HepG2 (cell line): Measurements from ENCODE around the gene ALCAM. TPM values are rescaled to one million over a fixed set of nuclear protein-coding genes. Genes with fewer than 3 reads are reported as not detected.
"Not testable (repeated sequence)": the region's sequence is repeated elsewhere in the genome, so short reads cannot be mapped to it uniquely, and the experiment has no call there.

Experiments
- ATAC-seq: fragments of 200-7000 bp; cut with Tn5 transposase; 3 replicates; pipeline ENCODE4 v1.9.1; 2020; ENCODE audit warnings: mild to moderate bottlenecking, moderate library complexity
- BruUV-seq: library from RNA; stranded (reverse); fragments of 400-500 nt; replicated peaks from 2 replicates; lab custom pipeline; 2021; lab: Mats Ljungman, UMichigan
- CTCF ChIA-PET: fragments of 300-600 bp; formaldehyde crosslinking; extraction: SDS; loops from one replicate; lab custom pipeline; 2021; ENCODE audit warnings: low total read pairs, inconsistent platforms, low intra/inter-chr PET ratio; lab: Yijun Ruan, JAX
- POLR2A ChIA-PET: fragments of 350-600 bp; sonication (Branson Sonifier 250); formaldehyde crosslinking; loops from one replicate; lab custom pipeline; 2020; ENCODE audit warnings: antibody characterized with exemption, inconsistent platforms; lab: Yijun Ruan, JAX
- DNase-seq: peaks from one replicate; pipeline ENCODE4 v3.0.0-alpha.2; 2015; ENCODE audit warnings: low spot score
- FAIRE-seq: peaks from 3 replicates; lab custom pipeline; 2011; peaks lifted over from hg19 to GRCh38; lab: Jason Lieb, UNC
- H2AFZ ChIP-seq: one replicate; pipeline ENCODE4 v1.6.1; 2011; ENCODE audit warnings: low read length, inconsistent platforms
- H3K27ac ChIP-seq: fragments of 300-600 bp; 3 replicates; pipeline ENCODE4 v1.8.0; 2011; ENCODE audit warnings: mixed run types, mild to moderate bottlenecking, mixed read lengths, low read length, inconsistent platforms; ENCODE audit not compliant: insufficient read depth; ENCODE audit errors: extremely low read length
- H3K27me3 ChIP-seq, 2 experiments: fragments of 200-600 bp in 1 of 2; 2 replicates in 1 of 2; 3 replicates in 1 of 2; pipeline versions ENCODE4 v1.6.0 to v1.8.0; 2011; ENCODE audit warnings: low read length in 2 of 2, mild to moderate bottlenecking in 2 of 2, moderate library complexity in 2 of 2, inconsistent platforms in 1 of 2; ENCODE audit not compliant: insufficient read depth in 2 of 2, control insufficient read depth in 1 of 2
- H3K36me3 ChIP-seq, 2 experiments: fragments of 200-600 bp in 1 of 2; replicated peaks in 1 of 2; 2 replicates in 1 of 2; 3 replicates in 1 of 2; pipeline versions ENCODE4 v1.5.1 to v1.8.0; 2011; ENCODE audit warnings: low read length in 2 of 2, inconsistent platforms in 1 of 2; ENCODE audit not compliant: insufficient read depth in 2 of 2, control insufficient read depth in 1 of 2
- H3K4me1 ChIP-seq: 2 replicates; pipeline ENCODE4 v1.5.1; 2012; ENCODE audit warnings: low read length, inconsistent platforms; ENCODE audit not compliant: insufficient read depth
- H3K4me2 ChIP-seq: 2 replicates; pipeline ENCODE4 v1.6.0; 2011; ENCODE audit warnings: low read depth, low read length, inconsistent platforms
- H3K4me3 ChIP-seq, 3 experiments: fragments of 200-600 bp in 1 of 3; sonication (generic), shearing (Covaris generic) in 1 of 3; replicated peaks in 1 of 3; 2 replicates each; pipeline ENCODE4 v1.5.1; 2011 to 2016; ENCODE audit warnings: low read length in 3 of 3, inconsistent platforms in 2 of 3, low read depth in 2 of 3, mild to moderate bottlenecking in 2 of 3, control low read depth in 1 of 3, mixed read lengths in 1 of 3; ENCODE audit not compliant: insufficient read depth in 1 of 3
- H3K79me2 ChIP-seq: one replicate; pipeline ENCODE4 v1.6.1; 2011; ENCODE audit warnings: low read length, inconsistent platforms; ENCODE audit not compliant: insufficient read depth
- H3K9ac ChIP-seq: 2 replicates; pipeline ENCODE4 v1.6.0; 2011; ENCODE audit warnings: mild to moderate bottlenecking, low read depth, low read length, inconsistent platforms; ENCODE audit not compliant: insufficient read depth
- H3K9me3 ChIP-seq: 2 replicates; pipeline ENCODE4 v1.5.1; 2012; ENCODE audit warnings: mild to moderate bottlenecking, low read length
- H4K20me1 ChIP-seq: 2 replicates; pipeline ENCODE4 v1.6.0; 2011; ENCODE audit warnings: inconsistent platforms, mild to moderate bottlenecking, low read length, moderate library complexity; ENCODE audit not compliant: insufficient read depth
- AFF4 ChIP-seq: sonication (generic); formaldehyde crosslinking; IDR thresholded peaks from 2 replicates; pipeline ENCODE4 v1.4.0; 2020; ENCODE audit warnings: missing genetic modification reagents
- ZNF556 ChIP-seq: sonication (generic); formaldehyde crosslinking; IDR thresholded peaks from 2 replicates; pipeline ENCODE4 v1.4.0; 2020; ENCODE audit warnings: mild to moderate bottlenecking, missing genetic modification reagents, borderline replicate concordance
- WGBS: methylation state at CpG from one replicate; pipeline ENCODE4 v1.1.6; 2017; ENCODE audit warnings: low lambda C conversion rate; 5-methylcytosine and 5-hydroxymethylcytosine counted together
- in situ Hi-C: cut with HindIII; loops from 2 replicates; pipeline ENCODE4 v1.10.0; 2017; ENCODE audit warnings: low pct_unique_long_range_greater_than_20kb; ENCODE audit not compliant: extremely low pct_ligation_motif_present
- intact Hi-C: fragments of 100-400 bp; cut with micrococcal nuclease; formaldehyde crosslinking; loops from one replicate; pipeline ENCODE4 v1.10.0; 2022; ENCODE audit not compliant: unreplicated experiment
- polyA plus RNA-seq, 8 experiments: library from polyadenylated mRNA; depleted of rRNA in 3 of 8; stranded (reverse) in 7 of 8; unstranded in 1 of 8; fragments of >200 nt; fragmentation: Illumina TruSeq in 4 of 8; extraction: Trizol in 4 of 8; gene quantifications; 2 replicates each; pipeline versions ENCODE4 v1.2.1 to v1.2.3, GENCODE V29; 2011 to 2016; ENCODE audit warnings: low read depth in 4 of 8, missing spikeins in 1 of 8, mixed read lengths in 1 of 8; ENCODE audit not compliant: insufficient read depth in 1 of 8
- total RNA-seq, 5 experiments: library from RNA; depleted of rRNA; stranded (reverse); fragments of >200 nt; fragmentation: Illumina TruSeq; extraction: Trizol; gene quantifications; 2 replicates each; pipeline ENCODE4 v1.2.3, GENCODE V29; 2016; ENCODE audit warnings: low read depth in 1 of 5

The ALCAM gene
- total and polyA plus RNA-seq, 2 of the 13 experiments (the other 11 are each of a cell fraction or from before 2014, with no cell fraction given): 26.0 to 33.1 TPM

- TF ChIP-seq AFF4 (CRISPR knock-in tag) (no peak), ZNF556 (no peak)
These were observed 35.6 kb downstream of the ALCAM start (continued) for GRCh38 chr3:105402287-105402801.

- ATAC-seq, H3K4me2 ChIP-seq, H2AFZ ChIP-seq, H3K36me3 ChIP-seq, H4K20me1 ChIP-seq, H3K9me3 ChIP-seq, H3K27me3 ChIP-seq, FAIRE-seq, in situ Hi-C loops, intact Hi-C loops, POLR2A ChIA-PET, DNase-seq, H3K9ac ChIP-seq, H3K4me3 ChIP-seq, BruUV-seq, CTCF ChIA-PET, H3K79me2 ChIP-seq, H3K27ac ChIP-seq: not testable (repeated sequence)
- WGBS: 89% methylated on average over 6 of the region's 9 CpGs
- peaks cover 27% of the 10 kb centered on the region for H3K4me1 ChIP-seq
These were observed 36.3 kb downstream of the ALCAM start for GRCh38 chr3:105403034-105403433.
